Mucosa of descending colon (tissue), 3 donors: ENCODE data around the gene CLRN2. TPM values are rescaled to one million over a fixed set of nuclear protein-coding genes. Genes with fewer than 3 reads are reported as not detected.

Source experiments
- ATAC-seq: fragments of 200-7000 bp; cut with Tn5 transposase; one replicate; pipeline ENCODE4 v1.9.1; 2020; ENCODE audit warnings: mild to moderate bottlenecking, moderate library complexity
- DNase-seq, 3 donors: peaks; one replicate each; pipeline ENCODE4 v3.0.0-alpha.2; 2020
- H3K36me3 ChIP-seq: fragments of 200-600 bp; one replicate; pipeline ENCODE4 v1.8.0; 2021; ENCODE audit warnings: low read depth, mild to moderate bottlenecking
- H3K4me1 ChIP-seq: fragments of 200-600 bp; one replicate; pipeline ENCODE4 v1.8.0; 2021; ENCODE audit warnings: low read depth, mild to moderate bottlenecking
- H3K4me3 ChIP-seq: fragments of 200-600 bp; one replicate; pipeline ENCODE4 v1.8.0; 2021; ENCODE audit warnings: mild to moderate bottlenecking
- H3K9me3 ChIP-seq: fragments of 200-600 bp; one replicate; pipeline ENCODE4 v1.8.0; 2021; ENCODE audit warnings: mild to moderate bottlenecking
- intact Hi-C, 2 donors: fragments of 100-400 bp; cut with DNase I in 1 of 2; cut with micrococcal nuclease in 1 of 2; formaldehyde crosslinking; loops; one replicate each; pipeline versions ENCODE4 v1.11.0 to v1.11.1; 2022; cut with DNase I, micrococcal nuclease
- total RNA-seq, 3 donors: library from RNA; stranded (reverse); fragmentation: NEBNext Ultra II Directional in 2 of 3; extraction: Animal tissue kit (Norgen Biotek cat#: 25700) in 2 of 3; gene quantifications; one replicate each; pipeline versions ENCODE4 v1.2.1 to v1.2.4, GENCODE V29; 2021 to 2023
- TF ChIP-seq, protein P1 (sequence below): fragments of 200-600 bp; IDR thresholded peaks from one replicate; pipeline ENCODE4 v1.8.0; 2022; ENCODE audit warnings: antibody characterized with exemption, mild to moderate bottlenecking
- donor health status: DM: no; HTN: no; CAD: no; lungs with moderate emphysema.
- donor health status: DM: no; HTN: no; CAD: no.
- donor health status: DM: no; HTN: yes; CAD: no.

Gene CLRN2
- total RNA-seq, 3 donors from 2014 or later: not detected

DNA sequence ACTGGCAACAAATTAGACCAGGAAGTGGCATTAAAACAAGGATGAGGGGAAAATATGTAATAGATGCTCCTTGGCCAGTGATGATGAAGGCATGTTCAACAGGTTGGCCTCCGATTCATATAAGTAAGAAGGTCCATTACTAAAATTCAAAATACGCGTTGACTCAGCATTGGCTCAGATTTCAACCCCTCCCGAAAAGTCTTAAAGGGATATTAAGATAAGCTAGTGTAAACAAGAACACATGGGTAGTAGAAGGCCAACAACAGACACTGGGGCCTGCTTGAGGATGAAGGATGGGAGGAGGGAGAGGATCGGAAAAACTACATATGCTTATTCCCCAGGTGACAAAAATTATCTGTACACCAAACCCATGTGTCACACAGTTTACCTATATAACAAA lies 42.9 kb downstream of the CLRN2 start:
- Histone ChIP-seq H3K36me3 (no peaks in the 10 kb centered on the region), H3K9me3 (no peaks in the 10 kb centered on the region), H3K4me3 (no peak overlapping the region), H3K4me1 (no peaks in the 10 kb centered on the region)
- TF ChIP-seq, protein P1, sequence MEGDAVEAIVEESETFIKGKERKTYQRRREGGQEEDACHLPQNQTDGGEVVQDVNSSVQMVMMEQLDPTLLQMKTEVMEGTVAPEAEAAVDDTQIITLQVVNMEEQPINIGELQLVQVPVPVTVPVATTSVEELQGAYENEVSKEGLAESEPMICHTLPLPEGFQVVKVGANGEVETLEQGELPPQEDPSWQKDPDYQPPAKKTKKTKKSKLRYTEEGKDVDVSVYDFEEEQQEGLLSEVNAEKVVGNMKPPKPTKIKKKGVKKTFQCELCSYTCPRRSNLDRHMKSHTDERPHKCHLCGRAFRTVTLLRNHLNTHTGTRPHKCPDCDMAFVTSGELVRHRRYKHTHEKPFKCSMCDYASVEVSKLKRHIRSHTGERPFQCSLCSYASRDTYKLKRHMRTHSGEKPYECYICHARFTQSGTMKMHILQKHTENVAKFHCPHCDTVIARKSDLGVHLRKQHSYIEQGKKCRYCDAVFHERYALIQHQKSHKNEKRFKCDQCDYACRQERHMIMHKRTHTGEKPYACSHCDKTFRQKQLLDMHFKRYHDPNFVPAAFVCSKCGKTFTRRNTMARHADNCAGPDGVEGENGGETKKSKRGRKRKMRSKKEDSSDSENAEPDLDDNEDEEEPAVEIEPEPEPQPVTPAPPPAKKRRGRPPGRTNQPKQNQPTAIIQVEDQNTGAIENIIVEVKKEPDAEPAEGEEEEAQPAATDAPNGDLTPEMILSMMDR: no peak
- no peak for DNase-seq
- ATAC-seq: no peak
- intact Hi-C loops: loop anchor here in 1 of 2 donors (10.0 kb wide), 1 partner anchor 77 kb away; no protein-coding TSS in a partner anchor

DNA sequence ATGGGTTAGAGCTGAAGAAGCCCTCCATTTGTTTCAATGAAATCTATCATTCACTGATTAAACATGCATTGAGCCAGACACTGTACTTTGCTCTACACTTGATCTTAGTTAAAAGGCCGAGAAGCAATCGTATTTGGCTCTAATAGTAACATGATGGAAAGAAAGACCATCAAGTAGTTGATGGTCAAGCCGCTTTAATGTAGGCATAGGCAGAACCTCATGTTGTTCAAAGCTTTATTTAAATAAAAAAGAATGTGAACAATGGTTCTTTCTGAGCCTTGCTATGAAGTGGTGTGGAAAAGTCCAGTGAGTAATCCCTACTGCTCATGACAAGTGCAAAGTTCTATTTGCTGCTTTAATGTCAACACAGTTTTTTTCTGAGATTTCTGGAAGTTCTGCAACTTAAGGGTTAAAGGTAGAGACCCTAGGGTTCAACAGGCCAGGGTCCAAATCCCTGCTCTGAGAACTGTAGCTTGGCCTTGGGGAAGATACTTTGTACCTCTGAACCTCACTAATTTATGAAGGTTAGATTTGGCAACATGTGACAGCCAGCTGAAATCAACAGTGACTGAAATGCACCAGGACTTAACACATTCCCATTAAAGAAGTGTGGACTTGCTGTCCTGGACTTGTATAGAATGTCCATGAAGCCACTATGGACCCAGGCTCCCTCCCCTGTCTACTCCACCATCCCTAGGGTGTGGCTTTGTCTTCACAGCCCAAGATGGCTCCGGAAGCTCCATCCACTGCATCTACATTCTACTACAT lies 44.2 kb downstream of the CLRN2 start:
- Histone ChIP-seq H3K9me3 (no peaks in the 10 kb centered on the region), H3K4me3 (no peak overlapping the region), H3K4me1 (no peaks in the 10 kb centered on the region), H3K36me3 (no peaks in the 10 kb centered on the region)
- intact Hi-C loops: loop anchor here in 1 of 2 donors (10.0 kb wide), 1 partner anchor 76 kb away; no protein-coding TSS in a partner anchor
- TF ChIP-seq, protein P1: no peak
- DNase-seq (no peak), ATAC-seq (no peak)

DNA sequence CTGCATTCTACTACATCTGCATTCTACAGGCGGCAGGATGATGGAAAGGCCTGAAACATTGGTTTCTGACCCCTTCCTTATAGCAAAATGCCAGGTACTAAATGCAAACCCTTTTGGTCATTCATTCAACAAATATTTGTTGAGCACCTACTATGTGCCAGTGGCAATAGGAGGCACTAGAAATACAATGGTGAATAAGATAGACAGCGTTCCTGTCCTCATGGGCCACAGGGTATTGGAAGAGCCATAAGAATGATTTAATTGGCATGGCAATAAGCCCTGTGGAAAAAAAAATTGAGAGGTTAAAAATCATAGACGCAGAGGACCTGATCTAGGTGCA lies 44.7 kb downstream of the CLRN2 start:
- no peak overlapping the region for H3K4me3 ChIP-seq
- no peak for ATAC-seq
- intact Hi-C loops: loop anchor here in 1 of 2 donors (10.0 kb wide), 1 partner anchor 75 kb away; no protein-coding TSS in a partner anchor
- no peak for DNase-seq
- TF ChIP-seq, protein P1: no peak
- no peaks in the 10 kb centered on the region for H3K36me3 ChIP-seq
- no peaks in the 10 kb centered on the region for H3K4me1 ChIP-seq
- no peaks in the 10 kb centered on the region for H3K9me3 ChIP-seq

DNA sequence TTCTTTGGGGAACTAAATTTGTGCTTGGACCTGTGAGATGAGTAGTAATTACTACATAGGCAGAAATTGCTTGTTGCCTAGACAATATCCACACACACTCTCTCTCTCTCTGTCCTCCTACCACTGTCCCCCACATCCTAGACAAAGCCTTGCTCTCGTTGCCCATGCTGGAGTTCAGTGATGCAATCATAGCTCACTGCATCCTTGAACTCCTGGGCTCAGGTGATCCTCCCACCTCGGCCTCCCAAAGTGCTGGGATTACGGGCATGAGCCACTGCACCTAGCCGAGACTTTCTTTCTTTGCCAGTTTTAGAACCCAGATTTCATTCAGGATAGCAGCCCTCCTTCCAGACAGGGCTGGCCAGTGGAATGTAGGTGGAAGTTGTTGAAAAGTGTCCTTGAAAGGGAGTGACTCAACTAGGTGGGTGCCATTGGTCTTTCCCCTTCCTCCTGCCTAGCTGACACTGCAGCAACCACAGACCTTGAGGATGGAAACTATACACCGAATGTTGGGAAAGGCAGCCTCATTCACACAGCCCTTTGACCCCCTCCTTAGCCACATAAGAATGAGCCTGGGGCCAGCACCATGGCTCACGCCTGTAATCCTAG lies 45.2 kb downstream of the CLRN2 start:
- Histone ChIP-seq H3K36me3 (no peaks in the 10 kb centered on the region), H3K9me3 (no peaks in the 10 kb centered on the region), H3K4me3 (no peak overlapping the region), H3K4me1 (no peaks in the 10 kb centered on the region)
- ATAC-seq (no peak), DNase-seq (no peak)
- TF ChIP-seq, protein P1: no peak
- intact Hi-C loops: no loop called here

DNA sequence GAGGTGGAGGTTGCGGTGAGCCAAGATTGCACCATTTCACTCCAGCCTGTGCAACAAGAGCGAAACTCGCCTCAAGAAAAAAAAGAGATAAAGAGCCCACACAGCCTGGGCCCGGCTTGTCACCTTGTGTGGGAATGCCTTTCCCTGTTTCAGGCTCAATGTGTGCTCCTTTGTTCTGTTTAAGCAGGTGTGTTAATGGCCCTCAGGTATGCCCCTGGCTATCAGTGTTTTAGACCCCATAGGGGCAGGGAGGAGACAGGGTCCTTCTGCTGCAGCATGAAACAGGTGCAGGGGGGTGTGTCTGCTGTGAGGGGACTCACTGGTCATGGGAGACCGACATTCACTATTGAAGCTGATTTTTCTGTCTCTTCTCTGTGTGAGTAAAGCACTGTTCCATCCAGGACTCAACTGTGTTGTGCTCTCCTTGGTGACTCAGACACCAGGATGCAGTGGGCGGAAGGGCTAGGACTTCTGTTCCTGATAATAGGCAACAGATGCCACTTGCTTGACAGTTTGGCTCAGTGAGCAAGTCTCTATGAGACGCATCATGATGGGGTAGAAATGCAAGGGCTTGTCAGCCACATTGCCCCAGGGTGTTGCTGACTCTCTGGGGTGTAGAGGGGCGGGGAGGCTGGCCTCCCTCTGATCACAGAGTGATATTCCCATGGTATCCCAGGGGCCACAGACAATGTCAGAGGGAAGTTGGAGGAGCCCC lies 46.4 kb downstream of the CLRN2 start:
- no peaks in the 10 kb centered on the region for H3K36me3 ChIP-seq
- DNase-seq (no peak), ATAC-seq (no peak)
- H3K4me3 ChIP-seq: no peak overlapping the region
- no peaks in the 10 kb centered on the region for H3K4me1 ChIP-seq
- intact Hi-C loops: no loop called here
- H3K9me3 ChIP-seq: no peaks in the 10 kb centered on the region
- TF ChIP-seq, protein P1: no peak
